ENCODE results near the gene NT5DC2. TPM values are rescaled to one million over a fixed set of nuclear protein-coding genes. Genes with fewer than 3 reads are reported as not detected.
A peak's percentile ranks its signal among the peaks of the same experiment; 100 is the strongest.

Gene NT5DC2
- total and polyA plus RNA-seq, 3 donors from 2014 or later = 92.4 to 147 (median 137) TPM

DNA sequence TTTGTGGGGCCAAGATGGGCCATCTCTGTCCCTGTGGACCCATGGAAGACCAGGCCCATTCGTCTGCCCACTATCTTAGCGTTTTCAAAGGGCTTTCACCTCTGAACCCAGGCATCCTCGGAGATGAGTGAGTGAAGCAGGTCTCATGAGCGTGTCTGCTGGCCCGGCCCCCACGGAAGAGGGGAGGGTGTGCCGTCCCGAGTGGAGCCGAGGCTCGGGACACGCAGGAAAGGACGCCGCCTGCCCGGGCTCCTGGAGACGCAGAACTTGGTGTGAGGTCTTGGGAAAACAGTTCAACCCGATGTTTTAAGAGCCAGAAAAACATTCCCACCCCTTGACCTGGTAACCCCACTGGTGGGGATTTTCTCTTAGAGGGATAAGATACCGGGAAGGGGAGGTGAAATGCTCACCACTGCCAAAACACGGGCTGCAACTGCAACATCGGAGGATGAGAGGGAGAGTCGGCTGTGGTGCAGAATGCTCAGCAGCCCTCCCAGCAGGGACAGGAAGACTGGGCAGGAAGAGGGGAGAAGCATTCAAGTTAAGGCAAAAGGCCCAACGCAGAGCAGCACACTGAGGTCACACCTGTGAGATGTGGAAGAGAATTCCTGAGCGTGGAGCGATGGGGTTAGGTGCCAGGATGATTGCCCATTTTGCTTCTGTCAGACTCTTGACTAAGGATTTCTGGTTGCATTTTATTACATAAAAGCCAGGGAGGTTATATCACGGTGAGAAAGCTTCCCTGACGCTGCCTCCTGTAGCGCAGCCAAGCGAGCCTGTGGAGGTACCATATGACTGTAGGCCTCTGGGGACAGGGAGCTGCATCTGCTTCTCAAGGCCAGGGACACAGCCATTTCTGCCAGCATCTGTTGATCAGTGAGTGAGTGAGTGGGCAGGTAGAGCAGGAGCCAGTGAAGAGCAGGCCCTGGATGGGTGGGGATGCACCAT is 52.6 kb downstream of the NT5DC2 start:
- H3K27me3 ChIP-seq = no peaks in the 10 kb centered on the region
- H3K4me1 ChIP-seq = peaks cover 66% of the 10 kb centered on the region
- H3K9me3 ChIP-seq = no peaks in the 10 kb centered on the region
- 34 to 62% methylated on average over 19 to 27 of the region's 27 CpGs for WGBS, 2 donors
- intact Hi-C loops (cut with DNase I; ENCODE audit: low total_unique reads) = no loop called here
- peak; percentile 74 for DNase-seq
- TF ChIP-seq POLR2A (IDR thresholded peaks at IDR 0.05) (no peak), CTCF (IDR thresholded peaks at IDR 0.05) (no peak)
- no peaks in the 10 kb centered on the region for H3K36me3 ChIP-seq (ENCODE audit: low read depth, missing control alignments)
- H3K4me3 ChIP-seq = no peak overlapping the region
- H3K27ac ChIP-seq = peak overlapping the region; percentile 81 to 85

DNA sequence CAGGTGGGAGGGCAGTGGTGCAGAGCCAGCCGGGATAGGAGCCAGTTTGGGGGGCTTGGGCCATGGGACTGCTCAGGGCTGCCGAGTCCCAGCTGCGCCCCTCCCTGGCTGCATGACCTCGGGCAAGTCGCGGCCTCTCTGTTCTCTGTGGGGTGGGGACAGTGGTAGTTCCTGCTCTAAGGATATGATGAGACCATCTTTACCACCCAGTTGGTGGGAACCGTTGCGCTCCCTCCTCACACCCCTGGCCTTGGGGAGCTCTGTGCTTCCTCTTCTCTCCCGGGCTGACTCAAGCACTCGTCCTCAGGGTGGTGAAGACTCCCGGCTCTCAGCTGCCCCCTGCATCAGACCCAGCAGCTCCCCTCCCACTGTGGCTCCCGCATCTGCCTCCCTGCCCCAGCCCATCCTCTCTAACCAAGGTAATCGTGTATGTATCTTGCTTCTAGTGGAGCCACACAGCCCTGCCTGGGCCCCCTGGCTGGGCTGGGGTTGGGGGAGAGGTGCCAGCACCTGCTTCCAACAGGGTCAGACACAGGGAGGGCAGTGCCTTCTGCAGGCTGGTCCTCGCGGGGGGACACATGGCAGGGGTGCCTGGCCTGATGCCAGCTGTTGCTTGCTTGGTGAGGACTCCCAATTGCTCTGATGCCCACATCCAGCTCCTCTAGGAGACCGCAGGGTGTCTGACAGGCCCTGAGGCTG is 53.6 kb downstream of the NT5DC2 start:
- peaks cover 56% of the 10 kb centered on the region for H3K4me1 ChIP-seq
- H3K27ac ChIP-seq = peak overlapping the region; percentile 81 to 85
- no peaks in the 10 kb centered on the region for H3K9me3 ChIP-seq
- H3K36me3 ChIP-seq (ENCODE audit: low read depth, missing control alignments) = no peaks in the 10 kb centered on the region
- H3K27me3 ChIP-seq = no peaks in the 10 kb centered on the region
- DNase-seq = no peak
- 57 to 63% methylated on average over 10 to 16 of the region's 16 CpGs for WGBS, 2 donors
- TF ChIP-seq CTCF (IDR thresholded peaks at IDR 0.05) (no peak), POLR2A (IDR thresholded peaks at IDR 0.05) (no peak)
- H3K4me3 ChIP-seq = no peak overlapping the region
- intact Hi-C loops (cut with DNase I; ENCODE audit: low total_unique reads) = no loop called here

GRCh38 chr3:52479037-52479876 is 54.4 kb downstream of the NT5DC2 start:
- H3K4me3 ChIP-seq = no peak overlapping the region
- TF ChIP-seq CTCF (IDR thresholded peaks at IDR 0.05) (no peak), POLR2A (IDR thresholded peaks at IDR 0.05) (no peak)
- H3K4me1 ChIP-seq = peaks cover 48% of the 10 kb centered on the region
- peak overlapping the region; percentile 81 to 85 for H3K27ac ChIP-seq
- no peaks in the 10 kb centered on the region for H3K9me3 ChIP-seq
- no peaks in the 10 kb centered on the region for H3K36me3 ChIP-seq (ENCODE audit: low read depth, missing control alignments)
- intact Hi-C loops (cut with DNase I; ENCODE audit: low total_unique reads) = no loop called here
- DNase-seq = no peak
- no peaks in the 10 kb centered on the region for H3K27me3 ChIP-seq
- 87 to 91% methylated on average over 7 of the region's 7 CpGs for WGBS, 2 donors

DNA sequence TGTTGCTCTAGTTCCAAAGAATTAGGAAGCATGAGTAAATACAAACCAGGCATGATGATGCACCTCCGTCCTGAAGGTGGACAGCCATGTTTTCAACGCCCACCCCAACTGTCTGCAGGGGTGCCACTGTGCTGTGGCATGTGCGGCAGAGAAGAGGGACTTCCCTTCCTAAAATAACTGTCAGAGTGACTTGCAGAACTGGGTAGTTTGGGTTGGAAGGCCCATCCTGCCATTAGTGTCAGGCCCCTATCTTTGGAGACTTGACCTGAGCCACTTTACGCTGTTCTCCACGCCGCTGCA is 55.9 kb downstream of the NT5DC2 start:
- Histone ChIP-seq H3K9me3 (no peaks in the 10 kb centered on the region), H3K4me1 (peaks cover 40% of the 10 kb centered on the region), H3K36me3 (ENCODE audit: low read depth, missing control alignments) (no peaks in the 10 kb centered on the region), H3K27me3 (no peaks in the 10 kb centered on the region), H3K4me3 (no peak overlapping the region), H3K27ac (peak overlapping the region in 1 of 2 donors; percentile 4)
- TF ChIP-seq CTCF (IDR thresholded peaks at IDR 0.05) (no peak), POLR2A (IDR thresholded peaks at IDR 0.05) (no peak)
- WGBS, 2 donors = 86 to 94% methylated on average over 3 to 6 of the region's 6 CpGs
- DNase-seq = no peak
- intact Hi-C loops (cut with DNase I; ENCODE audit: low total_unique reads) = no loop called here

All from testis (tissue), 3 donors.